ENCODE measurements around the gene HDAC3.
A peak's percentile ranks its signal among the peaks of the same experiment; 100 is the strongest.

HDAC3 gene

GRCh38 chr5:141657937-141658545 is 21.4 kb upstream of the HDAC3 start:
- DNase-seq (ENCODE audit: low read depth): no peak

GRCh38 chr5:141657404-141657803 is 20.8 kb upstream of the HDAC3 start:
- no peak for DNase-seq (ENCODE audit: low read depth)

- DNase-seq (ENCODE audit: low read depth): no peak
Observed at GRCh38 chr5:141656396-141656795, 19.7 kb upstream of the HDAC3 start.

GRCh38 chr5:141655020-141655419 is 18.4 kb upstream of the HDAC3 start:
- DNase-seq (ENCODE audit: low read depth): no peak

- no peak for DNase-seq (ENCODE audit: low read depth)
Observed at GRCh38 chr5:141654298-141654697, 17.6 kb upstream of the HDAC3 start.

- DNase-seq (ENCODE audit: low read depth): no peak
Observed at GRCh38 chr5:141651728-141652105, 15.1 kb upstream of the HDAC3 start.

- DNase-seq (ENCODE audit: low read depth): peak; percentile 65
Observed at GRCh38 chr5:141650851-141651727, 14.4 kb upstream of the HDAC3 start, which contains the start of gene FCHSD1. Gene FCHSD1 (minus strand): TSS chr5:141651418. CDS start chr5:141651368, 50 bp downstream.

GRCh38 chr5:141649972-141650371 is 13.3 kb upstream of the HDAC3 start:
- no peak for DNase-seq (ENCODE audit: low read depth)

- no peak for DNase-seq (ENCODE audit: low read depth)
Observed at GRCh38 chr5:141649056-141649688, 12.5 kb upstream of the HDAC3 start.

- no peak for DNase-seq (ENCODE audit: low read depth)
Observed at GRCh38 chr5:141647851-141648250, 11.2 kb upstream of the HDAC3 start.

- no peak for DNase-seq (ENCODE audit: low read depth)
Observed at GRCh38 chr5:141647242-141647641, 10.6 kb upstream of the HDAC3 start.

- no peak for DNase-seq (ENCODE audit: low read depth)
Observed at GRCh38 chr5:141646026-141646425, 9.4 kb upstream of the HDAC3 start.

GRCh38 chr5:141641634-141642267 is 5.1 kb upstream of the HDAC3 start:
- DNase-seq (ENCODE audit: low read depth): no peak

- no peak for DNase-seq (ENCODE audit: low read depth)
Observed at GRCh38 chr5:141640698-141641097, 4.0 kb upstream of the HDAC3 start.

GRCh38 chr5:141640051-141640415 is 3.4 kb upstream of the HDAC3 start:
- DNase-seq (ENCODE audit: low read depth): no peak

- DNase-seq (ENCODE audit: low read depth): no peak
Observed at GRCh38 chr5:141639357-141640050, 2.9 kb upstream of the HDAC3 start.

GRCh38 chr5:141638771-141639170 is 2.1 kb upstream of the HDAC3 start:
- no peak for DNase-seq (ENCODE audit: low read depth)

GRCh38 chr5:141637767-141638419 is 1.2 kb upstream of the HDAC3 start:
- peak; percentile 40 for DNase-seq (ENCODE audit: low read depth)

- DNase-seq (ENCODE audit: low read depth): peak; percentile 36
Observed at GRCh38 chr5:141637123-141637766, 596 bp upstream of the HDAC3 start.

- DNase-seq (ENCODE audit: low read depth): no peak
Observed at GRCh38 chr5:141636106-141636412, 590 bp downstream of the HDAC3 start.

- DNase-seq (ENCODE audit: low read depth): no peak
Observed at GRCh38 chr5:141635646-141636045, 1.0 kb downstream of the HDAC3 start.
